ENCODE data around the gene ECSIT. TPM values are rescaled to one million over a fixed set of nuclear protein-coding genes. Genes with fewer than 3 reads are reported as not detected.

The ECSIT gene
- total RNA-seq, 4 donors from 2014 or later: 55.9 to 82.8 (median 57.7) TPM

DNA sequence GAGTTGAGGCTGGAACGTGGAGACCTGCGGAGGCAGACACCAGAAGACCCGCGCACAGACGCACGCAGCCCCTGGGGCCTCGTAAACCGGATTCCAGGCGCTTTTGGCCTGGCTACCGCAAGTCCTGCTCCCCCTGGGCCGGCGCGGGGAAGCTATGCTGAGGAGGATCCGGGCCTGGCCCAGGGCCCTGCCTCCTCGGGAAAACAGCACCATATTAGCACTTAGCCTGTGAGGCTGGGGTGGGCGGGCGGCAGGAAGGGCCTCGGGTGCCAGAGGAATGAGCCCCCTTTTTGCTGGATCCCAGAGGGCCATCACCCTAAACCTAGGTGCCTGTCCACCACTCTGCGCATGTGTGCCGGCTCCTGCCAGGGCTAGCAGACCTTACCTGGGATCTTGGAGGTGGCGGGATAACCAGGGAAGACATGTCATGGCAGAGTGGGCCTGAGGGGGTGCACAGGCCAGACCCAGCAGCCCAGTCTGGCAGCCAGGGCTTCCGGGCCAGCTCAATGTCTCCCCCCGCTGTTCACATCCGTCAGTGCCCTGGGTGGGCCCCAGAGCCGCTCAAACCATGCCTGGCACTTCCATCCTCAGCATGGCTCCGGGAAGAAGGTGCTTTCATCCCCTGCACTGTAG, 22.8 kb upstream of the ECSIT start:
- WGBS, 2 donors: 71 to 77% methylated on average over 17 to 26 of the region's 26 CpGs
- DNase-seq (ENCODE audit: low spot score in 2 of 2): no peak
- H3K4me3 ChIP-seq (ENCODE audit: low read depth, poor library complexity, severe bottlenecking): no peak overlapping the region
- TF ChIP-seq, protein P1, sequence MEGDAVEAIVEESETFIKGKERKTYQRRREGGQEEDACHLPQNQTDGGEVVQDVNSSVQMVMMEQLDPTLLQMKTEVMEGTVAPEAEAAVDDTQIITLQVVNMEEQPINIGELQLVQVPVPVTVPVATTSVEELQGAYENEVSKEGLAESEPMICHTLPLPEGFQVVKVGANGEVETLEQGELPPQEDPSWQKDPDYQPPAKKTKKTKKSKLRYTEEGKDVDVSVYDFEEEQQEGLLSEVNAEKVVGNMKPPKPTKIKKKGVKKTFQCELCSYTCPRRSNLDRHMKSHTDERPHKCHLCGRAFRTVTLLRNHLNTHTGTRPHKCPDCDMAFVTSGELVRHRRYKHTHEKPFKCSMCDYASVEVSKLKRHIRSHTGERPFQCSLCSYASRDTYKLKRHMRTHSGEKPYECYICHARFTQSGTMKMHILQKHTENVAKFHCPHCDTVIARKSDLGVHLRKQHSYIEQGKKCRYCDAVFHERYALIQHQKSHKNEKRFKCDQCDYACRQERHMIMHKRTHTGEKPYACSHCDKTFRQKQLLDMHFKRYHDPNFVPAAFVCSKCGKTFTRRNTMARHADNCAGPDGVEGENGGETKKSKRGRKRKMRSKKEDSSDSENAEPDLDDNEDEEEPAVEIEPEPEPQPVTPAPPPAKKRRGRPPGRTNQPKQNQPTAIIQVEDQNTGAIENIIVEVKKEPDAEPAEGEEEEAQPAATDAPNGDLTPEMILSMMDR (IDR thresholded peaks at IDR 0.05): no peak
- TF ChIP-seq POLR2A (IDR thresholded peaks at IDR 0.05): no peak
- intact Hi-C loops (cut with DNase I; ENCODE audit: low total_unique reads): no loop called here

DNA sequence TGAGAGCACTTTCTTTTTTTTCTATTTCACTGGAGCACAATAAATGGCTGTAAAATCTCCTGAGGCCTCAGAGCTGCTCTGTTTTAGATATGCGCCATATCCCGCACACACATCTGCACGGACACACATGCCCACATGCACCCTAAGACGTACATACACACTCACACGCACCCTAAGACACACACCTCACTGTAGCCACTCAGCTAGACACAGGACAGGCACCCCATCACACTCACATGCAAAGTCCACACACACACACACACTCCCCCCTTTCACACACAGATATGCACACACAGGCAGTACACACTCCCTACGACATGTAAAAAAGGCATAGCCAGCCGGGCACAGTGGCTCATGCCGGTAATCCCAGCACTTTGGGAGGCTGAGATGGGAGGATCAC, 21.3 kb upstream of the ECSIT start:
- 84 to 93% methylated on average over 8 of the region's 8 CpGs for WGBS, 2 donors
- TF ChIP-seq, protein P1 (IDR thresholded peaks at IDR 0.05): no peak
- no peak for TF ChIP-seq POLR2A (IDR thresholded peaks at IDR 0.05)
- no peak for DNase-seq (ENCODE audit: low spot score in 2 of 2)
- no peak overlapping the region for H3K4me3 ChIP-seq (ENCODE audit: low read depth, poor library complexity, severe bottlenecking)
- intact Hi-C loops (cut with DNase I; ENCODE audit: low total_unique reads): no loop called here

DNA sequence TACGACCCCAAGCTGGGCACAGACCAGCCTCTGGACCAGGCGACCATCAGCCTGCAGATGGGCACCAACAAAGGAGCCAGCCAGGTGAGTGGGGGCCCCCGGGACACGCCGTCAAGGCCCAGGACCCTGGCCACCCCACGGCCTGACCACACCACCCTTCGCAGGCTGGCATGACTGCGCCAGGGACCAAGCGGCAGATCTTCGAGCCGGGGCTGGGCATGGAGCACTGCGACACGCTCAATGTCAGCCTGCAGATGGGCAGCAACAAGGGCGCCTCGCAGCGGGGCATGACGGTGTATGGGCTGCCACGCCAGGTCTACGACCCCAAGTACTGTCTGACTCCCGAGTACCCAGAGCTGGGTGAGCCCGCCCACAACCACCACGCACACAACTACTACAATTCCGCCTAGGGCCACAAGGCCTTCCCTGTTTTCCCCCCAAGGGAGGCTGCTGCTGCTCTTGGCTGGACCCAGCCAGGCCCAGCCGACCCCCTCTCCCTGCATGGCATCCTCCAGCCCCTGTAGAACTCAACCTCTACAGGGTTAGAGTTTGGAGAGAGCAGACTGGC, 20.5 kb upstream of the ECSIT start:
- no peak for TF ChIP-seq POLR2A (IDR thresholded peaks at IDR 0.05)
- TF ChIP-seq, protein P1 (IDR thresholded peaks at IDR 0.05): no peak
- no peak for DNase-seq (ENCODE audit: low spot score in 2 of 2)
- 85 to 92% methylated on average over 22 to 24 of the region's 24 CpGs for WGBS, 2 donors

DNA sequence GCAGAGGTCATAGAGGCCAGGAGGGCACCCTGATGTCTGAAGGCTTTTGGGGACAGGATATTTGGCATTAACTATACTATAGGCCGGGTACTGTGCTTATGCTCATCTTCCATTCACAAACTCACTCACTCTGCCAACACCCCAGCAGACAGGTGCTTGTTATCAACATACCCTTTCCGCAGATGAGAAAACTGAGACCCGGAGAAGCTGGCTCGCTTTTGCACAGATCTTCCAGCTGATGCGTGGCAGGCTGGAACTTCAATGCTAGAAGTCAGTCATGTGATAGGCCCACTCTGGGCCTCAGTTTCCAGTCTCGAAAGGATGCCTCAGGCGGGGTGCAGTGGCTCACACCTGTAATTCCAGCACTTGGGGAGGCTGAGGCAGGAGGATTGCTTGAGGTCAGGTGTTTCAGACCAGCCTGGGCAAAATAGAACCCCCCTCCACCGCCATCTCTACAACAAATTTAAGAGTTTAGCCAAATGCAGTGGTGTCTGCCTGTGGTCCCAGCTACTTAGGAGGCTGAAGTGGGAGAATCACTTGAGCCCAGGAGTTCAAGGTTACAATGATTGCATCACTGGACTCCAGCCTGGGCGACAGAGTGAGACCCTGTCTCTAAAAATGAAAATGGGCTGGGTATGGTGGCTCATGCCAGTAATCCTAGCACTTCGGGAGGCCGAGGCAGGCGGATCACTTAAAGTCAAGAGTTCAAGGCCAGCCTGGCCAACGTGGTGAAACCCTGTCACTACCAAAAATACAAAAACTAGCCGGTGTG, 19.2 kb upstream of the ECSIT start:
- H3K4me3 ChIP-seq (ENCODE audit: low read depth, poor library complexity, severe bottlenecking): no peak overlapping the region
- no peak for TF ChIP-seq POLR2A (IDR thresholded peaks at IDR 0.05)
- TF ChIP-seq, protein P1 (IDR thresholded peaks at IDR 0.05): no peak
- WGBS, 2 donors: 90 to 91% methylated on average over 14 of the region's 14 CpGs
- DNase-seq (ENCODE audit: low spot score in 2 of 2): no peak
- intact Hi-C loops (cut with DNase I; ENCODE audit: low total_unique reads): no loop called here

More for the DNA sequence above, 20.5 kb upstream of the ECSIT start:
- intact Hi-C loops (cut with DNase I; ENCODE audit: low total_unique reads): no loop called here
- no peak overlapping the region for H3K4me3 ChIP-seq (ENCODE audit: low read depth, poor library complexity, severe bottlenecking)

DNA sequence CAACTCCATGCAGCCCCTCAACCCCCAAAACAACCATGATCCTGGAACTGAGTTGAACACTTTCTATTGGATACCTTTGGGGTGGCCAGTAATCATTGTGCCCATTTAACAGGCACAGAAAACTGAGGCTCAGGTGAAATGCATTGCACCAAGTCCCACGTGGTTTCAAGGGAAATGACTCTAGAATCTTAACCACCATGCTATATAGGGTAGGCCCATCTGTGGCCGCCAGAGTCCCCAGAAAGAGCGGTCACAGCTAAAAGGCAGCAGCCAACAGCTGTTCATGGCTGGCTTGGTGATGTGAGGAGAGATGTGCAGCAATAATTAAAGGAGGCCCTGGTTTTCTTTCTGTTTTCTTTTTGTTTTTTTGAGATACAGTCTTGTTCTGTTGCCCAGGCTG, 12.3 kb upstream of the ECSIT start:
- intact Hi-C loops (cut with DNase I; ENCODE audit: low total_unique reads): no loop called here
- no peak overlapping the region for H3K4me3 ChIP-seq (ENCODE audit: low read depth, poor library complexity, severe bottlenecking)
- WGBS, 2 donors: 77 to 91% methylated on average over 3 of the region's 3 CpGs
- DNase-seq (ENCODE audit: low spot score in 2 of 2): no peak
- no peak for TF ChIP-seq POLR2A (IDR thresholded peaks at IDR 0.05)
- TF ChIP-seq, protein P1 (IDR thresholded peaks at IDR 0.05): no peak

All from lower leg skin (tissue), 4 donors.